NCI-H128 (cell line): ENCODE results near the gene TSGA10IP.
A peak's percentile ranks its signal among the peaks of the same experiment; 100 is the strongest.

Experiments used
- DNase-seq: peaks from one replicate; lab custom pipeline; 2025; ENCODE audit not compliant: unreplicated experiment; lab: John Stamatoyannopoulos, UW

Gene TSGA10IP

DNA sequence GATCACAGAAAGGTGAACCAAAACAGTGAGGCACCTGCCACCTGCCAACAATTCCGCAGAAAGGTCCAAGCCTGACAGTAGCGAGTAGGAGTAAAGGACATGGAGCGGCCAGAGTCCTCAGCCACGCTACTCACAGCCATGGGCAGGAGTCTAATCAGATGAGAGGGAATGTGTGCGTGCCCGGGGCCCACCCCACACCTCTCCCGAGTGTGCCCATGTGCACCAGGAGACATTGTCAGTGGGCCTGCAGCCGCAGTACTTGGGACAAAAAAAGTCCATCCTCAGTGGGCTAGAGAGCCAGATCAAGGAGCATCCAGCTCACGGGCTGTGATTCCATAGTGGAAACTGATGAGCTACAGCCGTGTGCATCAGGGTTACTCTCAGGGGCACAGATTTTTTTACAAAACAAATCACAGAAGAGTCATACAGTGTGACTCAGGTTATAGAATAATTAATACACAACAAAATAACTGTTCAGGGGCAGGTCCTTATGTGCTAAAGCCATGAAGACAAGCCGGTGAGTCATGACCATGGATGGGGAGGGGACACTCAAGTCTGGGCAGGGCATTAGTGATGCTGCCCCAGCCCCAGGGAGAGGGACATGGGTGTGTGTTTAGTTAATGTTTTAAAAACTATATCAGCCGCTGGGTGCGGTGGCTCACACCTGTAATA is 28.3 kb downstream of the TSGA10IP start:
- no peak for DNase-seq

DNA sequence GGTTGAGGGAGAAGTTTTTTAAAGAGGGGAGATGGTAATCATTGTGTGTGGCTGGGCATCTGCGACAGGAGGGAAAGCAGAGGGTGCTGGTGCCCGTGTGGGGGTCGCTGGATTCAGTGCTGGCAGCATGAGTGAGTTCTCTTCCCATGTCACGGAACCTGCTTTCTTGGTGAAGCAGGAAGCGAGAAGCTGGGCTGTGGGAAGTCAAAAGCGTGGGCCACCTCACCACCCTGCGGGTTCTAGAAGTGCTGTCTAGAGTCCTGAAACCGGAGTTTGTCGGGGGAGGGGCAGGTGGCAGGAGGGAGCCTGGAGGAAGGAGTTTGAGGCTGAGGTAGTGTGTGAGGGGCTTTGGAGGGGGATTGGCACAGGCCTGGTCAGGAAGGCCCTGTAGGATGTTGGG is 30.5 kb downstream of the TSGA10IP start:
- no peak for DNase-seq

DNA sequence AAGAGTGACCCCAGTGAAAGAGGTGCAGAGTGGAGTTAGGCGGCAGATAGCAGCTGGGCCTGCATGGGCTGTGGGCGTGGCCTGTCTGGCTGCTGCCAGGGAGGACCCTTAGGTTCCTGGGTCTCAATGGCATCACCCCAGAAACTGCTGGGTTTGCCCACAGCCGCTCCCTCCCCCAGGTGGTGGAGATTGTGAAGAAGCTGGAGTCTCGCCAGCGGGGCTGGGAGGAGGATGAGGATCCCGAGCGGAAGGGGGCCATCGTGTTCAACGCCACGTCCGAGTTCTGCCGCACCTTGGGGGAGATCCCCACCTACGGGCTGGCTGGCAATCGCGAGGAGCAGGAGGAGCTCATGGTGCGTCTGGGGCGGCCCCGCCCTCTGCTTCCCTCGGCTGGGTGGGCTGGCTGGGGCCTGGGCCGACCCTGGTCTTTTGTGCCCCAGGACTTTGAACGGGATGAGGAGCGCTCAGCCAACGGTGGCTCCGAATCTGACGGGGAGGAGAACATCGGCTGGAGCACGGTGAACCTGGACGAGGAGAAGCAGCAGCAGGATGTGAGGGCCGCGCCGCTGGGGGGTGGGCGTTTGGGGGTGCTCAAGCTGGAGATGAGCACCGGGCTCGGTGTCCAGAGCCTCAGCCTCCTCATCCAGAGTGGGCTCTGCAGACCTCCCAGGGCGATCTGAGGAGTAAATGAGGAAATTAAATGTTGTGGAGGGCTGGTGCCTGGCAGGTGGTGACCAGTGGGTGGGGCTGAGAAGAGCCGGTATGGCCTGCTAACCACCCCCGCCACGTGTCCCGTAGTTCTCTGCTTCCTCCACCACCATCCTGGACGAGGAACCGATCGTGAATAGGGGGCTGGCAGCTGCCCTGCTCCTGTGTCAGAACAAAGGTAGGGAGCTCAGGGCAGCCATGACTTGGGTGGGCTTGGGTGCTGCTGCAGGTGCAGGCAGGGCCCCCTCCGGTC is 31.2 kb downstream of the TSGA10IP start:
- no peak for DNase-seq

DNA sequence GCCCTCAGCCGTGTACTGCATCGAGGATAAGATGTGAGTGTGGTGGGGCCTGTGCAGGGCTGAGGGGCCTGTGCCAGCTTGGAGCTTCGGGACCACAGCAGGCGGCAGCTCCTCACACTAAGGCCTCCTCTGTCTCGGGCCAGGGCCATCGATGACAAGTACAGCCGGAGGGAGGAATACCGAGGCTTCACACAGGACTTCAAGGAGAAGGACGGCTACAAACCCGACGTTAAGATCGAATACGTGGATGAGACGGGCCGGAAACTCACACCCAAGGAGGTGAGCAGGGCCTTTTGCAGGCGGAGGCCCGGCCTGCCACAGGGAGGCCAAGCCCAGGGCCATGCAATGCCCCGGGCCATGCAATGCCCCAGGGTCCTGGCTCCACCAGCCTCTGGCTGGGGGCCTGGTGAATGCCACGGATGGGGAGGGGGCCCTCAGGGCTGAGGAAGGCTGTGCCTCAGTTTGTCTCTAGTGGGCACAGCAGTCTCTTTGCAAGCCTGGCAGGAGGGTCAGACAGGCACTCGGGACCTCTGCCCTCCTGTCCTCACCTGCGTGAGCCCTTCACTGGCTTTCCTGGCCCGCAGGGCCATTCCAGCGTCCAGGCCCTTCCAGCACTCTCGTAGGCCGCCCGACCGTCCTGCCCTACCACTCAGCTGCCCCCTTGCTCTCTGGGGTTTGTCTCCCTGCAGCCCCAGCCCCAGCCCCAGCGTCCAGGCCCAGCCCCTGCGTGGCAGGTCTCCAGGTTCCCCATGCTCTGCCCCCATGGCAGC is 32.5 kb downstream of the TSGA10IP start:
- DNase-seq: no peak

DNA sequence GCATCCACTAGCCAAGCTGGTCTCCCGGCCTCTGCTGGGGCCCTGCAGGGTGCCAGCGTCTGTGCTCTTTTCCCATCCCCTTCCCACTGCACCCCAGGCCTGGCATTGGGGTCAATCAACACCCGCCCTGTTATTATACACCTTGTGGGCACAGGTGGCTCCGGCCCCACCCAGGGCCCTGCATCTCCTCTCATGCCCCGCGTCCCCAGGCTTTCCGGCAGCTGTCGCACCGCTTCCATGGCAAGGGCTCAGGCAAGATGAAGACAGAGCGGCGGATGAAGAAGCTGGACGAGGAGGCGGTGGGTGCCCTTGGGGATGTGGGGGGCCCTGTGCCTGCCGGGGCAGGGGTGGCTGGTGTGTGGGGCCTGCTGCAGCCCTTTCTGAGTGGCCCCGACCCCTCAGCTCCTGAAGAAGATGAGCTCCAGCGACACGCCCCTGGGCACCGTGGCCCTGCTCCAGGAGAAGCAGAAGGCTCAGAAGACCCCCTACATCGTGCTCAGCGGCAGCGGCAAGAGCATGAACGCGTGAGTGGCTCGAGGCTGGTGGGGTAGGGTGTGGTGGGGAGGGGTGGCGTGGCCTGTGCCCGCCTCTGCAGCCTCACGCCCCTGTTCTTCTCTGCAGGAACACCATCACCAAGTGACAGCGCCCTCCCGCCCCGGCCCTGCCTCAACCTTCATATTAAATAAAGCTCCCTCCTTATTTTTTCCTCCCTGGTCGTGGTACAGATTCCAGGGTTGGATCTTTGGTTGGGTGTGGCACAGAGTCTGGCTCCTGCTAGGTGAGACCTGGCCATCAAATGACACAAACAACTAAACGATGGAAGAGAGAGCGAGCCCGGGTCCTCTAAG is 33.3 kb downstream of the TSGA10IP start:
- DNase-seq: no peak

DNA sequence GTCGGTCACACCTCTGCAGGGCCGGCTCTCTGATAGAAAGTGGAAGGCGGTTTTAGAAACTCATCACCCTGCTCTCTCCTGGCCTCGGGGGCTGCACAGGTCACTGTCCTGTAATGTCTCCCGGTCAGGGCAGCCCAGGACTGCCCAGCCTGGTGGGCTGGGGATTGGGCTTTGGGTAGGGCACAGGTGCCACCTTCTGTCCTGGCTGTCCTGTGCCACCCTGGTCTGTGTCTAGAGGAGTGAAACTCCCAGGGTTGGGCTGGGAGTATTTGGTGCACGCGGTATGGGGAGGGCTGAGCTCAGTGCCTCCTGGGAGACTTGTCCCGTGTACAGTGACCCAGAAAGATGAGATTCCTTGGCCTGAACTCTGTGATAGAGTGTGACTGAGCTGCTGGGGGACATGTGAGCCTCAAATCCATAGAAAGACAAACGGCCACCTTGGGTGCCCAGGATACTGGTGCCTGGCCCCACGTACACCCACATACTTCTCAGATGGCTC is 34.0 kb downstream of the TSGA10IP start:
- DNase-seq: no peak

DNA sequence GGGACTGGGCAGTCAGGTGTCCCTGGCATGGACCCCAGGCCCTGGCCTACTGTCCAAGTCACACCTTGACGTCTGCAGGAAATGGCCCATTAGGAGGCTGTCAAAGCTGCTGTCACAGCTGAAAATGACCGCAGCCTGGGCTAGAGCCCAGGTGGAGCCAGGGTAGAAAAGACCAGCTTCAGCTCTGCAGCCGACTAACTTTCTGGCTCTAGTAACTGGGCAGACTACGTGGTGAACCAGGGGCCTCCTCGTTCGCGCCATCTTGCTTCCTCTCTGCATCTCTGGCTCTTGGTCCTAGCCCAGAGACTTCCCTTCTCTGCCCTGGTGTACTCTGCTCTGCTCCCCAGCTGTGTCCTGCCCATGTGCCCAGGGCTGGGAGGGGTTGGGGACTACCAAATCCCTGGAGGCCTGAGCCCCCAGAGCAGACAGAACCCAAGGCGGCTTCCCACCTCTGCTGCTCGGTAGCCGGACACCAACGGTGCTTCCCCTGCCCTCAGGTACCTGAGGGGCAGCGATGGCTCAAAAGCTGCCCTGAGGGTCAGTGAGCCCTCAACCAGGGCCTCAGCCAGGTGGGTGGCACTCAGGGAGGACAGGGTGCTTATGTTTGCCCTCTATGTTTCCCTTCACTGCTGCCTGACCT is 35.9 kb downstream of the TSGA10IP start:
- no peak for DNase-seq

DNA sequence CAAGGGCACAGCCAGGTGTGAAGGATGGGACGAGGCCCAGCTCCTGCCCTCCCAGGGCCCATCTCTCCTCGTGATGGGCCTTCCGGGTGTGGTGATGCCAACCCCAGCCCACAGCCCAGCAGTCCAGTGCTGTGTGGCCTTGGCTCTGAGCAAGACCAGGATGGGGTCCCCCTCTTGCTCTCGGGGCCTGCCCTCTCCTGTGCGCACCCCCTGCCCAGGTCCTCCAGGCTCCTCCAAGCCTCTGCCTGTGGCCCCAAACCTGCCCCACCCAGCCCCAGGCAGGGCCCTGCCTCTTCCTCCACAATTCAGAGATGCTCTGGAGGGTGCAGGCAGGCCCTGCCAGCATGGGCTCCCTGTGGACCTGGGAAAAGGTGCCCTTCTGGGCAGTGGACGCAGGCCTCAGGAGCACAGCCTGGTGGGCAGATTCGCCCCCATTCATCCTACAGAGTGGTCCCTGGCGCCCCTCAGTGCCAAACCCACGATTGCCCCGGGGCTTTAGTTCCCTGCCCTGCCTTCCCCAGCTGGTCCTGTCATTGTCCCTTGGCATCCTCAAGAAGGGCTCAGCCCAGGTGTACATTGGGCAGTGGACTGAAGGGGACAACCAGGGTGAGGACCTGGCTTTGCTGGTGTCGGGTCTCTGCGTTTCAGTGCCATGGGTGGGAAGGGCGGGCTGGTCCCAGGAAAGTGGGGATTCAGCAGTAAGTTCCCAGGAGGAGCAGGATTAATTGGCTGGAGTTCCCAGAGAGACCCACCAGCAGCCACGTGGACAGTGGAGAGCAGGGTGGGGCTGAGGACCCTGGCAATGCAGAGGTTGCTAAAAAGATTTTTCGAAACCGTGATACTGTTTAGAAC is 36.9 kb downstream of the TSGA10IP start:
- DNase-seq: no peak

DNA sequence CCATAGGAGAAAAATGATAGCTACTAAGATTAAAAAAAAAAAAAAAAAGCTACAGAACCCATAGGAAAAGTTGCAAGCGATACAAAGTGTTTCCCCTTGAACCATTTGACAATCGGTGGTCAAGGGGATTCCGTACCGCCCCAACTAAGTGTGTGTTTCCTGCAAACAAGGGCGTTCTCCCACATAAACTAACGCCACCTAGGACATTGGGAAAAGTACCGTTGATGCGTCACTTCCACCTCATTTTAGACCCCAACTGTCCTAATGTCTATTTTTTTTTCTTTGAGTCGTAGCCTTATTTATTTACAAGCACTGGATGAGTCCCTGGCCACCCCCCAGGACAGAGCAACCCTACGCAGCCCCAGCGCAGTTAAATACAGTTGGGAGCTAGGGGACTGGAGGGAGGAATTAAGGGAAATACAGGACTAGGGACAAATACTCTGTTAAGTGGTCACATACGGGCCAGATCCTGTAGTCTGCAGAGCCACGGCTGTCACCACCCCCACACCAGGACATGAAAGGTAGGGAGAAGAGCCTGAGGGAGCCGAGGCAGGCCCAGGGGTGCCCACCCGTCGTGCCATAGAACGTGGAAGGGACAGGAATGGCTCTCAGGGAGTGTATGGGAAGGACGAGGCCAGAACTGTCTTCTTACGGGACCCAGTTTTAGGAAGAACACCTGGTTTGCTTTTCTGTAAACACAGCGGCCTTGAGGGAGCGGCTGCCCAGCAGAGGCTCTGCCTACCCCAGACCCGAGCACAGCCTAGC is 37.7 kb downstream of the TSGA10IP start:
- DNase-seq: no peak

DNA sequence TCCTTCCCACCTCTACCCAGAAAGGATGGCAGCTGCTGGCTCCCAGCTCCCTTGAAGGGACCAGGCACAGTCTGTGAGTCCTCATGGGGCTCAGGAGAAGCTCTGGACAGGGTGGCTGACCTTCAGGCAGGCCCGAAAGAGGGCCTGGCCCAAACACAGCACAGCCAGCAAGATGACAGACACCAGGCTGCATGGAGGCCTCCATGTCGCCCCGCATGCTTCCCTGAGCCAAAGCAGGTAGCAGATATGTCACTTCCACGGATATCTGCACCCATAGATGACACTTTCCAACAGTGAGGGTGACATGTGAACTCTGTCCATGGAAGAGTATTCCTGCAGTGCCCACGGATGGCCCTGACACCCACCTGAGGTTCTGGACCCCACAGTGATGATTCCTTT is 38.3 kb downstream of the TSGA10IP start:
- no peak for DNase-seq

DNA sequence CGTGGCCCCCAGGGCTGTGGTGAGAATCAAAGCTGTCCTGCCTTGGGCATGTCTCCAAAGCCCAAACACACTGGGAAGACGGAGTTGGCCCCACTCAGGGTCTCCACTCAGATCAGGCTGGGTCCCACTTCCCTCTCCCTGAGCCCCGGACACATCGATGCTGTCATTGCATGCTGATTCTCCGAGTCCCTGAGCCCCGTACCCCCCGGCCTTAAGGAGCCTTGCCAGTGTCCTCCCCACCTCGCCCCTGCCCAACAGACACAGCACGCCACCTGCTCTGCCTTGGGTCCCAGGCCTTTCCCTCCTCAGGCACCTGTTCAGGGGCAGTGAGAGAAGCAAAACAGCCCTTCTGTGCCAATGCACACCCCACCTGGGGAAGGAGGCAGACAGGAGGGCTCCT is 42.1 kb downstream of the TSGA10IP start:
- no peak for DNase-seq

DNA sequence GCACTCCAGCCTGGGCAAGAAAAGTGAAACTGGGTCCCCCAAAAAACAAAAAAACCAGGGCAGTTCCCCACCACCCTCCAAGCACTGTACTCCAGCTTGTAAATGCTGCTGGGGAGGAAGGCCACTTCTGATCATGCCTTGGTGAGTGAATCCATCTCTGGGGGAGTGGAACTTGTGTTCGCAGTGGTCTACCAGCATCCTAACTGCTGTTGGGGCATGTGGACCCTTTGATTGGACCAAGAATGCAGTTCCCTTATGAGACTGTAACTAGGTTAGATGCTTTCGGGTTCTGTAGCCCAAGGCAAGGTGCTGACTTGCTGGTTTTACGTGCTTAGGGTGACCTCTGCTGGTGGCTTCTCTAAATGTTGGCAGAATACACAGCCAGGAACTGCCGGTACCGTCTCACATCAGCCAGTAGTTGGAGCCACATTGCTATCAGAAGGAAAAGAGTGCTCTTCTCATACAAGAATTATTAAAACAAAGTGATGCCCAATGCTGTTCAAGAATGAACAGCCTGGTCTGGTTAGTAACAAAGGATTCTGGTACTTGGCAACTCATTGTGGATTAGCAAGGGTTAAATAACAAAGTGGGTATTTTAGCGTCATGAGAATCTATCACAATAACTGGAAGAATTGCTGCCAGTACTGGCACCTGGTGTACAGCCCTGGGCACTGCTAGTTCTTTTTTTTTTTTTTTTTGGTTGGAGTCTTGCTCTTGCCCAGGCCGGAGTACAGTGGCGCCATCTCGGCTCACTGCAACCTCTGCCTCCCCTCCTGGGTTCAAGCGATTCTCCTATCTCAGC is 43.7 kb downstream of the TSGA10IP start:
- DNase-seq: peak; percentile 75

DNA sequence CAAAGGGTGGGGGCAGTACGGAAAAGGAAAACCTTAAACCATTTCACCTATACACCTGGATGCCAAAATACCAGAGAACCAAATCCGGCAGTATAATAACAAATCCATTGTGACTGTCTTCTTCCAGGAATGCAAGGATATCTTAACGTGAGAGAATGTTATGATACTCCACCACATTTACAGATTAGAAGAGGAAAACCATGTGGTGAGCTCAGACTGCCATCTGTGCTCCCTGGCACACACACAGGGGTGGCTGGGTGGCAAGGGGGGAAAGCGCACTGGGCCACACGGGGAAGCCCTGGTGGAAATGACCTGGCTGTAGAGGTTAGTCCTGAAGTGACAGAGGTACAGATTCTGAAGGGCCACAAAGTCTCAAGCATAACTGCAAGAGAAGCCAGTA is 46.8 kb downstream of the TSGA10IP start:
- no peak for DNase-seq

DNA sequence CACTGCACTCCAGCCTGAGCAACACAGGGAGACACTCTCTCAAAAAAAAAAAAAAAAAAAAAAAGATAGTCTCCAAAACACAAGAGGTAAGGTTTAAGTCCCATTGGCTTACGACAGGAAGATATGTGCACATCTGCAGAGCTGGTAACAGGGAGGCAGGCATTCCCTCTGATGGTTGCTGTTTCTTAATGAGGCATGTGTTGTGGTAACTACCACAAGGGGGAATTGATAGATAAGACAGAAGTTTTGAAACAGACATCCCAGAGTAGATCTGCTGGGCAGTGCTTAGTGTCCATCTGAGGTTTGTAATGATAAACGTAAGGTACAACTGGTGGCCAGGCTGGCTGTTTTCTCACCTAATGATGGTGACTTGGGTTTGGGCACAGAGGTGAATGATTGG is 52.0 kb downstream of the TSGA10IP start:
- no peak for DNase-seq

DNA sequence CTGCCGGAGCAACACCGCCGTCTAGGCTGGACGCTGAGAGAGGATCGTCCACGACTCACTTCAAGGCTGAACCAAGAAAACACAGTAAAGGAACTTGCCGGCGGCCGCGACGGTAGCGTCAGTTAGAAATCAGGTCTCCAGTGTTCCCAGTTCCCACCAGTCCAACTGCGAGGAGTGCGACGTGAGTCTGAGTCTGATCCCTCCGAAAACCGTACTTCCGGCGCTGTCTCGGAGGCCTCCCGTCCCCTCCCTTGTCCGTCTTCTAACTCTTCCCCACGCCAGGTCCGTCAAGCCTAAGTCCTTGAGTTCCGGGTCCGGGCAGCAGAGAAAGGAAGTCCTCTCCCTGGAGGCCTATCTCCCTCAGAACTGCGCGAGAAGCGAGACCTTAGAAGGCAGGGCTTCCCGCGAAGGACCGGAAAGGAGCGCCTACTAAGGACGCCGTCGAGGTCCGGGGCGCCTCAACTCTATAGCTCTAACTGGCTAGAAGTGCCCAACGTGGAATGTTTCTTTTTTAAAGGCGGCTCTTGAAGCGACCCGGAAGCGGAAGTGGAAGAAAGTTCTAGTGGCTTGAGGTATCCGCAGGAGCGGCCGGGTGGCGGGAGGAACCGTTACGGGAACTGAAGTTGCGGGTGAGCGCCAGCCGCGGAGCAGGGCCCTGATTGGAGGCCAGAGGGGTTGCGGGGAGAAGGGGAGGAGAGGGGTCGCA is 56.8 kb downstream of the TSGA10IP start, which contains the start of the genes BANF1 and EIF1AD:
Gene BANF1 (plus strand): TSS at position 562 of the 706 bp plus-strand sequence. CDS start 748 bp downstream, outside the sequence.
Gene EIF1AD (minus strand): TSS at position 216 of the 706 bp plus-strand sequence. CDS start 1,768 bp downstream, outside the sequence.
- DNase-seq: peak; percentile 89

DNA sequence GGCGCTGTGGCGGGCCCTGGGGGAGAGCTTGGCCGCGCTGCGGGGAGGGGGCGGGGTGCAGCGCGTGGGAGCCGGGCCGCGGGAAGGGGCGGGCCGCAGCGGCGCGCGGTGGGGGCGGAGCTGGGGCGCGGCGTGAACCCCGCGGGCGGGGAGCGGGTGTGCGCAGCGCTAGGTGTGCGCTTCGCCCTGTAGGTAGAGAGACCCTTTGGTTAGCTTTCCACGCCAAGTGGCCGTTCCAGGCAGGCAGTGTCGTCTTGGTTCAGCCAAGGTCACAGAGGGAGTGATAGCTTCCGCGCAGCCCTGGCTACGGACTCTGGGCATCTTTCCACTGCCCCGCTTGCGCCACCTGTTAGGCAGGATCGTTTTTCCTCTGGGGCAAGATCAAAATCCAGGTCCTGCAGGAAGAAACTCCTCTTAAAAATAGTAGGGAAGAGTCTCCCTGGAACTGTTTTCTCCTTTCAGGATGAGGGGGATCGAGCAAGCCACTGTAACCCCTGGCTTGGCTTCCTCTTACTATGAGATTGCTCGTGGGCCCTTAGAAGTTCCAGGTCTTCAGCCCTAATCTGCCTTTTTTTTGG is 57.5 kb downstream of the TSGA10IP start:
- DNase-seq: no peak
